ENCODE measurements around the gene MGAT4B. TPM values are rescaled to one million over a fixed set of nuclear protein-coding genes. Genes with fewer than 3 reads are reported as not detected.

MGAT4B gene
- total and polyA plus RNA-seq, 2 of the 13 experiments (the other 11 are each of a cell fraction or from before 2014, with no cell fraction given): 93.5 to 130 TPM

DNA sequence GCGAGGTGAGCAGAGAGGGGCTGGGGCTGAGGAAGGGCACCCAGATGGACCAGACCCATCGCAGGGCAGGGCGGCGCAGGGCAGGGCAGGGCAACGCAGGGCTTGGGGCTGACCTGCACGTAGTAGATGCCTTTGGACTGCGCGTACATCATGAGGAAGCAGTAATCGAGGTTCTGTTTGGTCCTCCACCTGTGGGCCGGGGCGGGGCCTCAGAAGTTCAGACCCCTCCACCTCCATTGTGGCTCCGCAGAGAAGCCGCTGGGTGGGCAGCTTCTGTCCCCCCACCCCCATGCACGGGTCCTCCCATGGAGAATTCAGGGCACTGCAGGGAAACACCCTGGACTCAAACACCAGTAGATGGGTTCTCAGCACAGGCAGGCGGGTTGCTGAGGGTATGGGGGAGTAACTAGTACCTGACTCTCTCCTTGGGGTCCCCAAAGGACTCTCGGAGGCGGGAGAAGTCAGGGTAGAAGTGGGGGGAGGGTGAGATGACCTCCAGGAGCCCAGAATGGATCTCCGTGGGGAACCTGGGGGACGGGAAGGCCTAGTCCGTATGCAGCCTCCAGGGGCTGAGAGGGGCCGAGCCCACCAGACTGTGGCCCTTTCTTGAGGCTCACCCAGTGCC, 6.5 kb downstream of the MGAT4B start:
- Histone ChIP-seq H3K4me1 (ENCODE audit: insufficient read depth, low read length) (peaks cover 42% of the 10 kb centered on the region), H3K79me2 (ENCODE audit: insufficient read depth, low read length) (peaks cover 17% of the 10 kb centered on the region), H3K4me2 (ENCODE audit: low read depth, low read length) (no peak overlapping the region), H3K27me3 (ENCODE audit: control insufficient read depth in 1 of 2, insufficient read depth in 2 of 2, low read length in 2 of 2) (no peaks in the 10 kb centered on the region), H3K36me3 (replicated peaks in 1 of 2; ENCODE audit: control insufficient read depth in 1 of 2, insufficient read depth in 2 of 2, low read length in 2 of 2) (peaks cover 28 to 43% of the 10 kb centered on the region in 2 experiments; a peak in 4 of 5 replicates), H3K9ac (ENCODE audit: insufficient read depth, low read depth, low read length) (no peak overlapping the region), H3K4me3 (replicated peaks in 1 of 3; ENCODE audit: insufficient read depth in 1 of 3, low read depth in 2 of 3, low read length in 3 of 3) (no peak overlapping the region), H3K27ac (ENCODE audit: extremely low read length, insufficient read depth, low read length) (no peak overlapping the region), H3K9me3 (ENCODE audit: low read length) (no peaks in the 10 kb centered on the region), H4K20me1 (ENCODE audit: insufficient read depth, low read length) (peaks cover 20% of the 10 kb centered on the region; the same call in 1 of the 2 replicates), H2AFZ (ENCODE audit: low read length) (no peak overlapping the region)
- 97% methylated on average over 21 of the region's 21 CpGs for WGBS (ENCODE audit: low lambda C conversion rate)
- ChIA-PET CTCF (ENCODE audit: low intra/inter-chr PET ratio, low total read pairs) (no interaction called here), POLR2A (interaction anchor here (1.1 kb wide), 1 partner anchor 25 kb away, joined by 4 read pairs; no protein-coding TSS in a partner anchor)
- FAIRE-seq: no peak
- in situ Hi-C loops (cut with HindIII; ENCODE audit: extremely low pct_ligation_motif_present, low pct_unique_long_range_greater_than_20kb) (no loop called here), intact Hi-C loops (cut with micrococcal nuclease; ENCODE audit: unreplicated experiment) (no loop called here)
- ATAC-seq: no peak
- BruUV-seq (replicated peaks): no TSS peak
- DNase-seq (ENCODE audit: low spot score): no peak
- TF ChIP-seq CBX2 (IDR thresholded peaks at IDR 0.05; ENCODE audit: low read depth, low read length) (no peak), CBX2 (CRISPR knock-in tag; IDR thresholded peaks at IDR 0.05; ENCODE audit: low read depth) (no peak), RBFOX2 (IDR thresholded peaks at IDR 0.05; ENCODE audit: low read depth, low read length) (peak; percentile 44; the same call in 1 of the 2 replicates)

- peaks cover 28 to 43% of the 10 kb centered on the region in 2 experiments; a peak in 4 of 5 replicates for H3K36me3 ChIP-seq (replicated peaks in 1 of 2; ENCODE audit: control insufficient read depth in 1 of 2, insufficient read depth in 2 of 2, low read length in 2 of 2)
- peaks cover 20% of the 10 kb centered on the region; the same call in 1 of the 2 replicates for H4K20me1 ChIP-seq (ENCODE audit: insufficient read depth, low read length)
- H3K4me3 ChIP-seq (replicated peaks in 1 of 3; ENCODE audit: insufficient read depth in 1 of 3, low read depth in 2 of 3, low read length in 3 of 3): no peak overlapping the region
- no peak for TF ChIP-seq IKZF1 (IDR thresholded peaks at IDR 0.05)
- TF ChIP-seq AGO2 (optimal IDR thresholded peaks at IDR 0.05; ENCODE audit: low read depth, low read length): peak; percentile 16
- H3K79me2 ChIP-seq (ENCODE audit: insufficient read depth, low read length): peaks cover 12% of the 10 kb centered on the region
- no peak overlapping the region for H3K9ac ChIP-seq (ENCODE audit: insufficient read depth, low read depth, low read length)
- H2AFZ ChIP-seq (ENCODE audit: low read length): no peak overlapping the region
- intact Hi-C loops (cut with micrococcal nuclease; ENCODE audit: unreplicated experiment): no loop called here
- no peaks in the 10 kb centered on the region for H3K9me3 ChIP-seq (ENCODE audit: low read length)
- ChIA-PET POLR2A (no interaction called here), CTCF (ENCODE audit: low intra/inter-chr PET ratio, low total read pairs) (no interaction called here)
- WGBS (ENCODE audit: low lambda C conversion rate): 92% methylated on average over 5 of the region's 5 CpGs
- H3K27me3 ChIP-seq (ENCODE audit: control insufficient read depth in 1 of 2, insufficient read depth in 2 of 2, low read length in 2 of 2): no peaks in the 10 kb centered on the region
- no peak overlapping the region for H3K4me2 ChIP-seq (ENCODE audit: low read depth, low read length)
- H3K27ac ChIP-seq (ENCODE audit: extremely low read length, insufficient read depth, low read length): no peak overlapping the region
- ATAC-seq (no peak), DNase-seq (ENCODE audit: low spot score) (no peak), FAIRE-seq (no peak)
- no TSS peak for BruUV-seq (replicated peaks)
- in situ Hi-C loops (cut with HindIII; ENCODE audit: extremely low pct_ligation_motif_present, low pct_unique_long_range_greater_than_20kb): no loop called here
- H3K4me1 ChIP-seq (ENCODE audit: insufficient read depth, low read length): peaks cover 42% of the 10 kb centered on the region
Measured at GRCh38 chr5:179799644-179799973, 7.1 kb downstream of the MGAT4B start.

Measured in HepG2 (cell line).